CD4-positive, alpha-beta T cell treated with Interleukin-4 for 1 hour (primary cell): ENCODE measurements around the gene NFATC1.

Source experiments
- DNase-seq, 2 donors: peaks; one replicate each; pipeline ENCODE4 v3.0.0-alpha.2; 2020 to 2022

The NFATC1 gene

DNA sequence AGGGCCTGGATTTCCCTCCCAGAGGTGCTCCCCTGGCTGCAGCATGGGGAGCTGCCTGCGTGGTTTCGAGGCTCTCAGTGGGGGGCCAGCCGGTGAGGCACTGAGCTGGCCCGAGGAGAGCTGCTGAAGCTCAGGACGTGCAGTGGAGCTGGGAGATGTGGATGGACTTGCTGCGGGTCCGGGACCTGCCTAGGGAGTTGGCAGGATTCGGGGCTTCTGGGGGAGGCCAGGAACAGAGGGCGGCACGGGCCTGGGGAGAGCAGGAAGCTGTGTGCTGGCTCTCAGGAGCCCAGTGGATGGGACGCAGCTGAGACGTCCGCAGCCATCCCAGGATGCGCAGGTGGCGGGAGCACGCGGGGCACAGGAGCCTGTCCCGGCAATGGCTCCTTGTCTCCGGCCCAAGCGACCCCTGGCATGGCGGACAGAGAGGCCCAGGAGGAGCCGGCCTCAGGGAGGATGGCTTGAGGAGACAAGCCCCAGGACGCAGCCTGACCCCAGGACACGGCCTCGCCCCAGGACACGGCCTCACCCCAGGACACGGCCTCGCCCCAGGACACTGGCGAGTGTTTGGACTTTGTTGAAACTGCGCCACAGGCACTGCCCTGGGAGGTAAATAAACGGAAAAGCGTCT is 116.1 kb downstream of the NFATC1 start:
- DNase-seq = peak in 1 of 2 donors; percentile 1

DNA sequence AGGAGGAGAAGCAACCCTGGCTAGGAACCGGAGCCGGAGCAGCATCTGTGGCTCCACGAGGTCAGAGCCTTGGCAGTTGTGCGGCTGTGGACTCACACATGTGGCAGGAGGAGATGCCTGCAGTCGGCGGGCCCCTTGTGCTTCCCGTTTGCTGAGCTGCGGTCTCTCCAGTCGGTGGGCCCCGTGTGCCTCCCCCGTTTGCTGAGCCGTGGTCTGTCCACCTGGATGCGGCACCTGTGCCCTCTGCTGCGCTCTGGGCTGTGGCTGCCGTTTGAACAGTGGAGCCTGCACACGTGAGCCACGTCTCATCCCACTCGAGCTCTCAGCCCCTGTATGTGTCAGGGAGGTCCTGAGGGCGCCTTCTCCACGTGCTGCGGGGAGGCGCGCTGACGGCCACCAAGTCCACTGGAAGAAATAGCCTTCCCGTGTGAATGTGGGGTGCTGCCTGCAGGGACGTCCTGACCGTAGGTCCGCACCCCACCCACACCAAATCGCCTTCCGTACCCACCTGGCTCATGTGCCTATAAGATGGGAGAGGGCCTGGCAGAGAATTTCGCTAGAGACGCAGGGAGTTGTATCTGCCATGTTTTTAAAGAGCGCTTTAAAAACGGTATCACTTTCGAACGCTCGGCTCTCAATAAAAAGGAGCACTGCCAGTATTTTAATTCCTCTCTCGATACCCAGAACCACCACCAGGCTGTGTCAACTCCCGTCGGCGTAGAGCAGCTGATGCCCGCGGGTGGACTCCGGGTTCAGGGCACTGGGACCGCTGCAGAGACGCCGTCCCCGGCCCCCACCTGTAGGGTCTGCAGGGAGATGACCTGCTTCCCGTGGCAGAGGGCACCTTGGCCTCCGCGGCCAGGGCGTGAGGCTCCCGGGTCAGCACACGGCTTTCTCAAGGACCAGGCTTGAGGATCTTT is 117.0 kb downstream of the NFATC1 start:
- DNase-seq = peak in 1 of 2 donors; percentile 3

DNA sequence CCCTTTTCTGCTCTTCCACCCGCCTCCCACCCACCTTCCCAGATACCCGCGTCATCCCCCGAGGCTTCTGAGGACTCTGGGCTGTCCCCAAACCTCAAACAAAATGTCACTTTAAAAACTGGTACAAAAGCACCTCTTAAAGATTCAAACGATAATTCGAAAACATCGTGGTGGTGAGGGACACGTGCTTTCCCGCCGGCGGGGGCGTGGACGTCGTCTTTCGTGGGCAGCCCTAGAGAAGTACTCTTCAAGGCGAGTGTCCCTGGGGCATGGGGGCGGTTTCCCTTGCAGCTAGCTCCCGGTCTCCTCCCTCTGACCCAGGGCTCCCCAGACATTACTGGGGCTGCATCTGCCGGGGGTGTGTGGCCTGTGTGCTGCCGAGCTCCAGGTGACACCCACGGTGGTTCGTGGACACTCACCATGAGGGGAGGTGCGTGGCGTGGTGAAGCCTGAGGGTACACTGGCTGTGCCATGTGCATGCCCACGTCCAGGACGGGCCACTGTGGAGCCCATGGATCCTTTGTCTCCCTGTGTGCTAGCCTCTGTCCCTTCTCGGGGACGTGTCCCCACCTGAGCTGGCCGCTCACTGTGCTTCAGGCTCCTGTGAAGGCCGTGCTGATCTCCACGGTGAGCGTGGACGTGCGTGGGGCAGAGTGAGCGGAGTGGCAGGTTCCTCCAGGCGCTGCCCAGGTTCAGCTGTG is 117.8 kb downstream of the NFATC1 start:
- peak in 1 of 2 donors; percentile 6 for DNase-seq

DNA sequence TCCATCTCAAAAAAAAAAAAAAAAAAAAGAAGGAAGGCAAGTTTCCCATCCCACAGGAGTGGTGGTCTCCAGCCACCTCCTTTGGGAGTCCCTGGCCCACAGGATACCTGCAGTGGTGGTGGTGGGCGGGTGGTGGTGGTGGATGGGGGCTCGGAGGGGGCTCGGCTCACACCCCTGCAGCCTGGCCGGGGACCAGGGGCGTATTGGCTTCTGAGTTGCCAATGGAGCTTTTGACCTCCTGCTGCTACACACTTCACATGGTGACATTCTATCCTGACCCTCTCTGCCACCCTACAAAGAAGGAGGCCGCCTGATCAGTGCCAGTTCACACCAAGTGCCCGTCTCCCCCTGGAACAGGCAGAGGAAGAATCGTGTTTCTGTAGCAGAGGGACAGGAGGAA is 119.6 kb downstream of the NFATC1 start:
- DNase-seq = peak in 1 of 2 donors; percentile 8

DNA sequence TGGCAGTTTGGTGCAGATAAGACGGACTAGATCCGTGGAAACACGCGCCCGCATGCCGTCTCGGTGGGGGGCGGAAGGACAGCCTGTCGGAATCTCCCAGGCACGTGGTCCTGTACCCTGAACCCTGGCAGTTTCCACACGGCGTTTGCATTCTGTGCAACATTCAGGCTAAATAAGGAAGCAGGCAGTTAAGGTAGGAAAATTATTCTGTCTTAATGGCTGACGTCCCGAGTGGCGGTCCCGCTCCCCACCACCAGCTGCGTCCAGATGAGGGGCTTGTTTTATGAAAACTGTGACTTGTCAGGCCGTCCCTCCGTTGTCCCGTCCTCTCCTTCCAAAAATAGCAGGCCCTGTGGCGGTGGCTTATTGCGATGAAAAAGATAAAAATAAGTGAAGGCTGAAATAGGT is 120.2 kb downstream of the NFATC1 start:
- peak in 1 of 2 donors; percentile 10 for DNase-seq

DNA sequence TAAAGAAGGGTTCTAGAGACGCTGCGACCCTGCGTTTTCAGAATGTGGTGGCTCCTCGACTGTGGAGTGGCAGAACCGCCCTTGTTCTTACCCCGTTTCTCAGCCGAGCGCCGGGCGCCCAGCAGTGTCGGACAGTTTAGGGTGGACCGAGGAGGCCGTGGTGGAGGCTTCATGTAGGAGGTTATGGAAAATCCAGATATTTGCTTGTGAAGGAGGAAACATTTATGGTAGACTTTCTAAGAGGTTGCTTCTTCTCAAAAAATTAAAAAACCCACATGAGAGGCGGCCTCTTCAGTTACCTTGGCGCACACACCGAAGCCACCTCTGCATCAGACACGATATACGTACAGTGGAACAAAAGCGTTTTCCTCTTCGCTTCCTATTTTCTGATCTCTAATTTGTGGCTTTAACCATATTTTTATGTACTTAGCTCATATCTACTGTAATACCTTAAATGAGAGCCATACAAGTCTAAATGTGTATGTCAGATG is 120.8 kb downstream of the NFATC1 start:
- peak; percentile 23 to 35 for DNase-seq

DNA sequence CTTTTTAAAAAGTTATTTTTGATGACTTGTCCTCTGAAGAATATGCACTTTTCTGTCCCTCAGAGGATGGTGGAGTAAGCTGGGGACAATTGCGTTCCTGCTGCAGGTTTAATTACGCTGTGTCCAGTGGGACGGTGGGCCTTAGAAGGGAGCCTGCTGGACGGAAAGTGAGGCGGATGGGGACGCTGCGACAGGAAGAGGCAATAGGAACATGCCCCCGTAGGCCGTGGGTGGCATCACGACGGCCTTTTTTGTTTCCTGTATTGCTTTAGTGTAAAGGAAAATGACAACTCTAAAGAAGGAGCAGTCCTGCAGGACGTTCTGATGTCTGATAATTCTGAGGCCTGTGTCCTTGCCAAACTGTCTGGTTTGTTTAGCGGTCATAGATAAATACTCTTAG is 121.6 kb downstream of the NFATC1 start:
- peak; percentile 20 to 44 for DNase-seq

DNA sequence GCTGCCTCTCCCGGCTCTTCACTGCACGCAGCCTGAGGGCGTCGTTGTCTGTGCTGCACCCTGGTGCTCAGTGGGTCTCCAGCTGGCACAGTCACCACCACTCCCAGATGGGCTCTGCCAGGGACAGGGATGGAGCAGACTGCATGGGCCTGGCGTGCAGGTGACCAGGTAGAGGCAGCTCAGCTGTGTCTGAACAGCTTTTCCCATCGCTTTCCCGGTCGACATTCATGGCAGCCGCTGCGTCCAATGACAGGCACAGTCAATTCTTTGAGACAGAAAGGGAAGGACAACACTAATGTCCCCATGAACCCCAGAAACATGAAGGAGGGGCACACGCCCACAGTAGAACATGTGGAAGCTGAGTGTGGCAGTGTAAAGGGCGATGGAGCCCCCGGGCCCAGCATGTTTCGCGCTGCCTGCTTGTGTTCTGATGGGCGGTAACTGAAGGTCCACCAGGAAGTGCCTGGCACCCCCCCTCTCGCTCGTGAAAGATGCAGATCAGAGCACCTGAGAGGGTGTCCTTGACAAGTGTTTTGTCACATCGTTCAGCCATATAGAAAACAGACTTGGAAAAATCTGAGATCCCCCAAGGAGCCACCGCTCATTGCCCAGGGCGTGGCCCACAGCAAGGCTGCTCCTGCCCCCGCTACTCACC is 122.4 kb downstream of the NFATC1 start:
- DNase-seq = peak in 1 of 2 donors; percentile 10

DNA sequence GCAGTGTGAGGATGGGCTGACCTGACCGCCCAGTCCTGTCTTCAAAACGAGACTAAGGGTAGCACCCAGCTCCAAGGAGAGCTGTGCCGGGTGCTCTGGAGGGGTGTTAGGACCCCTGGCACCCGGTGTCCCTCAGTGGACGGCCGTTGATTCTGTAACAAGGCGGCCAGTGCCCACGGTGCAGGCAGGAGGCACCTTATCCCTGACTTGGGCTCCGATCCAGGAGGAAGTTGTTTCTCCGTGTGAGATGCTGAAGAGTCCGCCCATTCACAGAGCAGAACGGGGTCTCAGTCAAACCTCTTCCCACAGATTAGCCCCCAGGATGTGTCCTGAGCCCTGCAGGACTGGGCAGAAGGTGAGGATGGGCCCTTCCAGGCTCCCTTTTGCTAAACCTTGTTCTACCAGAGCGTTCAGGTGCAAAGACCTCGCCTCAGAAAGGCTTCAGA is 123.0 kb downstream of the NFATC1 start:
- peak in 1 of 2 donors; percentile 7 for DNase-seq

DNA sequence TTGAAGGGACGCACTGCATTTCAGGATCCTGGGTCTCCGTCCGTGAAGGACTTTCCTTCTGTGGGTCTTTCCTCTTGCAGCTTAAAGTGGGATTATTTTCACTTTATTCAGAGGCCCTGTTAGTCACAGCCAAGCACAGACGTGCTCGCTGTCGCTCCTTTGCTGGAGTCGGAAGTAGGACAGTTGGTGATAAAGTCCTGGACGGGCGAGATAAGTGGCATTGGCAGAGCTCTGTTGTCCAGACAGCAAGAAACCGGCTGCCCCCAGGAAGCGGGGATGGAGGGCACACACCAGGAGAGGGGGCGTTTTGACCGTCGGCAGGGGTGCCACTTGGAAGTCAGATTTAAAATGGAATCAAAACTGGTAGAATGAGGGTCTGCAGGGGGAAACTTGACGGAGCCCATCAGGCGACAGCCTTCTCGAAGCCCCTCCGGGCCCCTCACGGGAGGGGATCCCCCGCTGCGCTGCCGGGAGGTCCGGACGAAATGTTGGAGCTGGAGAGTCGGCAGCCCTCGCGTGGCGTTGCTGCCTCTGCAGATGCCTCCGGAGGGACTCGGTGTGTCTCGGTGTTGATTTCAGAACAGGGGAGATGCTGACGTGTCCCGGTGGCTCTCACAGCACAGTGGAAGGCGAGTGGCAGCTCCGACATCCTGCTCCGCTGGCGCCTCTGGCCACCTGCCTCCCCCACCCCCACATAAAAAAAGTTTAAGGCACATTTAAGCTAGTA is 124.2 kb downstream of the NFATC1 start:
- peak; percentile 48 for DNase-seq

DNA sequence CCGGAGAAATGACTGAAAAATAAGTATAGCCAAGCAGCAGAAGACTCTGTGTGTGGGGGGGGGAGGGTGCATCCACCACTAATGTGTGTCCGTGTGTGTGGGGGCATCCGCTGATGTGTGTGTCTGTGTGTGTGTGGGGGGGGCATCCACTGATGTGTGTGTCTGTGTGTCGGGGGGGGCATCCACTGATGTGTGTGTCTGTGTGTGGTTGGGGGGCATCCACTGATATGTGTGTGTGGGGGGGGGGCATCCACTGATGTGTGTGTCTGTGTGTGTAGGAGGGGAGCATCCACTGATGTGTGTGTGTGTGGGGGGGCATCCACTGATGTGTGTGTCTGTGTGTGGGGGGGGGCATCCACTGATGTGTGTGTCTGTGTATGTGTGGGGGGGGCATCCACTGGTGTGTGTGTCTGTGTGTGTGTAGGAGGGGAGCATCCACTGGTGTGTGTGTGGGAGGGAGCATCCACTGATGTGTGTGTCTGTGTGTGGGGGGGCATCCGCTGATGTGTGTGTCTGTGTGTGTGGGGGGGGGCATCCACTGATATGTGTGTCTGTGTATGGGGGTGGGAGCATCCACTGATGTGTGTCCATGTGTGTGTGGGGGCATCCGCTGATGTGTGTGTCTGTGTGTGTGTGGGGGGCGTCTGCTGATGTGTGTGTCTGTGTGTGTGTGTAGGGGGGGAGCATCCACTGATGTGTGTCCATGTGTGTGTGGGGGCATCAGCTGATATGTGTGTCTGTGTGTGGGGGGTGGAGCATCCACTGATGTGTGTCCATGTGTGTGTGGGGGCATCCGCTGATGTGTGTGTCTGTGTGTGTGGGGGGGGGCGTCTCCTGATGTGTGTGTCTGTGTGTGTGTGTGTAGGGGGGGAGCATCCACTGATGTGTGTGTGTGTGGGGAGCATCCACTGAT is 125.0 kb downstream of the NFATC1 start:
- DNase-seq = peak in 1 of 2 donors; percentile 18

DNA sequence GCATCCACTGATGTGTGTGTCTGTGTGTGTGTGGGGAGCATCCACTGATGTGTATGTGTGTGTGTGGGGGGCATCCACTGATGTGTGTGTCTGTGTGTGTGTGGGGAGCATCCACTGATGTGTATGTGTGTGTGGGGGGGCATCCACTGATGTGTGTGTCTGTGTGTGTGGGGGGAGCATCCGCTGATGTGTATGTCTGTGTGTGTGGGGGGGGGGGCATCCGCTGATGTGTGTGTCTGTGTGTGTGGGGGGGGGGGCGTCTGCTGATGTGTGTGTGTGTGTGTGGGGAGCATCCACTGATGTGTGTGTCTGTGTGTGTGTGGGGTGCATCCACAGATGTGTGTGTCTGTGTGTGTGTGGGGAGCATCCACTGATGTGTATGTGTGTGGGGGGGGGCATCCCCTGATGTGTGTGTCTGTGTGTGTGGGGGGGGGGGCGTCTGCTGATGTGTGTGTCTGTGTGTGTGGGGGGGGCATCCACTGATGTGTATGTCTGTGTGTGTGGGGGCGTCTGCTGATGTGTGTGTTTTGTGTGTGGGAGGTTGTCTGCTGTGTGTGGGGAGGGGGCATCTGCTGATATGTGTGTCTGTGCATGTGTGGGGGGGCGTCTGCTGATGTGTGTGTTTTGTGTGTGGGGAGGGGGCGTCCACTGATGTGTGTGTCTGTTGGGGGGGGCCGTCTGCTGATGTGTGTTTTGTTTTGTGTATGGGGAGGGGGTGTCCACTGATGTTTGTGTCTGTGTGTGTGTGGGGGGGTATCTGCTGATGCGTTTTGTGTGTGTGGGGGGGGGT is 125.9 kb downstream of the NFATC1 start:
- peak in 1 of 2 donors; percentile 9 for DNase-seq

DNA sequence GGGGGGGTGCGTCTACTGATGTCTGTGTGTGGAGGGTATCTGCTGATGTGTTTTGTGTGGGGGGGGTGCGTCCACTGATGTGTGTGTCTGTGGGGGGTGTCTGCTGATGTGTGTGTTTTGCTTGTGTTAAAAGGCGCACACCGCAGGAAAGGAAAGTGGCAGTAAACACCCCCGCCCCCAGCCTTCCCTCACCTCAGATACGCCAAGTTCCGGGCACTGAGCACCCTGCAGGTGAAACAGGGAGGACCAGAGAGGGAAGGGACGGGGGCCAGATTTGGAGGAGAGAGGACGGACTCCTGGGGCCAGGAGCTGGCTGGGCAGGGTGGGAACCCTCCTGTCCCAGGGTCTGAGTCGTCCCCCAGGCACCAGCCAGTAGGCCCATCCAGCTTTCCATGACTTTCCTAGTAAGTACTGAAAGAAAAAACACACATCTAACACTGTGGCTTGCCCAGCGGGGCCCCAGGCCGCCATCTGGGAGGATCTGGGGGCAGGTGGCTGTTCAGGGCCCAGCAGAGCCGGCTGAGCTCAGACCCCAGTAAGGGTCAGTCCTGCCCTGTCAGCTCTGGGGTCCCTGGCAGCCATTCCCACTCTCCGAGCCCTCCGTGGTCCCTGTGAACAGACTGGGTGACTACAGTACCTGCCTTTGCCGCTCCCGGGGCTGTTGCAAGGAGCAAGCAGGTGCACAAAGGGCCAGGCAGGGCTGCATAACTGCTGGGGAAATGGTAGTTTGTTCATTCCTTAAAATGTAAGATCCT is 126.9 kb downstream of the NFATC1 start:
- peak; percentile 55 to 65 for DNase-seq

DNA sequence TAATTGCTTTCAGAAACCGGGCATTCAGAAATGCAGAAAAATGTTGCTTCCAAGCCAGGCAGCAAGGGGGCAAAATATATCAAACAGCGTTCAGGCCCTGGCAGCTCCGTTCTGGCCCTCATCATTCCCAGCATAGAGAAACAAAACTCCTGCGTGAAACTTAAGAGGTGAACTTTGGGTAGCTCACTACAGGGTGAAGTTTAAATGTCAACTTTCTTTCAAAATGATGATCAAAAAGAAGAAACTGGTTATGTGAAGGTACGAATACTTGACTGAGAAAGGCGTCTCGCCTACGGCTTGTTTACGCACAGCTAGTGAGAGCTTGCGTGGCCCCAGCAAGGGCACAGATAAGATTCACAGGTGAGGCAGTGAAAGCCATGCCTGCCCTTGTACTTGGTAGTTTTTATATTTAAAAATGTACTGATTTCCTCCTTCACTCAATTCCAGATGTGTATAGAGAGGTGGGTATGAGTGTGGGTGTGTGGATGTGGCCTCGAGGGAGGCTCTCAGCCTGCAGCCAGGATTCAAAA is 127.5 kb downstream of the NFATC1 start:
- peak in 1 of 2 donors; percentile 42 for DNase-seq

DNA sequence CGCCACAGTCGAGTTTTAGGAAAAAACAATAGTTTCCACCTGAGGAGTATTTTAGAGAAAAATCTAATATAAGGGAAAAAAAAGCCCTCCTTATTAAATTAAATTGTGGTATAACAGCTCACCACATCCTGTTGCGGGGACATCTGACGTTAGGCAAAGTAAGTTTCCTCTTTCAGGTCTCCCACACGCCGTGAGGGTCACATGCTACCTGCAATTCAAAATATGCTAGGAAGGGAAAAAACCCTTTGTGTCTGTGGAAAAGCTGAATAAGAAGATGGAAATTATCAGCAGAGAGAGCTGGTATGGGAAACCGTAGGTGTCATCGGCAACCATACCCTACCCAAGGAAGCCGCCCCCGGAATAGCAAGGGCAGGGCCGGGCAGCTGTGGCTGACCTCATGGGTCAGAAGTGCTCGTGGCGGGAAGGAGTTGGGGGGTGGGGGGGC is 128.0 kb downstream of the NFATC1 start:
- peak; percentile 77 for DNase-seq

DNA sequence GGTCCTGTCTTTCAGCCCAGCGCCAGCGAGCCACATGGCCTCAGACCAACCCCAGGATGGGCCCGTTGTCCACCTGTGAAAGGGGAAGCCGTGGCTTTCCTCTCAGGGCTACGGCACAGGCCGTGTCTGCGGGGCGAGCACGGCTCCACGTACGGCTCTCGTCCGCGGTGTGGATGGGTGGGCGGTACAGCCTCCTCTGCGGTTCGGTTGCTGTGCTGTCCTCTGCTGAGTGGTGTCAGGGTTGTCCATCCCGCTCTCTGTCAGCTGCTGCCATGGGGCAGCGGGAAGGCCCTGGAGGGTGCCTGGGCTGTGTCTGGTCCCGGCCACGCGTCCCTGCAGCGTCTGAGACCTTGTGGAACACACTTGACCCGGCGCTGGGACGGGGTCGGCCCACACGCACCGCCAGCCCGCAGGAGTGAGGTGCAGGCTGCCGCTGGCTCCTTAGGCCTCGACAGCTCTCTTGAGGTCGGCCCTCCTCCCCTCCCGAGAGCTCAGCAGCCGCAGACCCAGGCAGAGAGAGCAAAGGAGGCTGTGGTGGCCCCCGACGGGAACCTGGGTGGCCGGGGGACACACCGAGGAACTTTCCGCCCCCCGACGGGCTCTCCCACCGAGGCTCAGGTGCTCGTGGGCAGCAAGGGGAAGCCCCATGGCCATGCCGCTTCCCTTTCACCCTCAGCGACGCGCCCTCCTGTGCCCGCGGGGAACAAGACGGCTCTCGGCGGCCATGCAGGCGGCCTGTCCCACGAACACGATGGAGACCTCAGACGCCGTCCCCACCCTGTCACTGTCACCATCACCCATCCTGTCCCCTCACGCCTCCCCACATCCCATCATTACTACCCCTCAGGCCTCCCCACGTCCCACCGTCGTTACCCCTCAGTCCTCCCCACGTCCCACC is 128.7 kb downstream of the NFATC1 start:
- peak; percentile 33 to 48 for DNase-seq
